Gastrocnemius medialis (tissue), 4 donors: ENCODE measurements around the gene ITIH4.

ENCODE experiments used
- CTCF ChIP-seq, 5 experiments: fragments of 450-650 bp in 3 of 5; fragments of 200-600 bp in 2 of 5; sonication (generic) in 2 of 5; IDR thresholded peaks in 4 of 5; conservative IDR thresholded peaks in 1 of 5; 1 replicate in 4 of 5; 2 replicates in 1 of 5; pipeline ENCODE4 v1.5.1; 2016 to 2019; ENCODE audit warnings: antibody characterized with exemption in 5 of 5, mild to moderate bottlenecking in 3 of 5, moderate library complexity in 3 of 5
- POLR2A ChIP-seq, 2 donors: fragments of 450-650 bp; IDR thresholded peaks; one replicate each; pipeline ENCODE4 v1.6.1; 2017; ENCODE audit warnings: antibody characterized with exemption in 2 of 2, mild to moderate bottlenecking in 2 of 2, moderate library complexity in 2 of 2

- TF ChIP-seq POLR2A (IDR thresholded peaks at IDR 0.05) (no peak), CTCF (IDR thresholded peaks at IDR 0.05 in 4 of 5, conservative IDR thresholded peaks at IDR 0.05 in 1 of 5) (no peak)
Observed at GRCh38 chr3:52790741-52791140, 39.7 kb downstream of the ITIH4 start.
